H1 (cell line): ENCODE results near the gene ELOA. TPM values are rescaled to one million over a fixed set of nuclear protein-coding genes. Genes with fewer than 3 reads are reported as not detected.

Experiments used
- BCL11A ChIP-seq, 2 experiments: IDR thresholded peaks; one replicate each; pipeline ENCODE4 v1.6.1; 2011; ENCODE audit warnings: low read depth in 2 of 2, low read length in 2 of 2, mild to moderate bottlenecking in 2 of 2
- CBX5 ChIP-seq: fragments of 300-800, 300-1000 bp; sonication (generic); IDR thresholded peaks from 2 replicates; pipeline ENCODE4 v1.7.1; 2016; ENCODE audit warnings: antibody characterized with exemption, low read length, low read depth
- CTCF ChIP-seq, 3 experiments: IDR thresholded peaks; 1 replicate in 2 of 3; 2 replicates in 1 of 3; pipeline versions ENCODE4 v1.5.1 to v1.6.1; 2011; ENCODE audit warnings: low read length in 3 of 3, mild to moderate bottlenecking in 3 of 3, inconsistent platforms in 2 of 3, low read depth in 1 of 3, moderate library complexity in 1 of 3; ENCODE audit not compliant: insufficient read depth in 1 of 3; ENCODE audit errors: control extremely low read depth in 1 of 3
- JUN ChIP-seq: IDR thresholded peaks from 2 replicates; pipeline ENCODE4 v1.6.1; 2011; ENCODE audit warnings: low read depth, mild to moderate bottlenecking, improper control_type of control experiment, low read length
- NRF1 ChIP-seq: IDR thresholded peaks from 2 replicates; pipeline ENCODE4 v1.6.1; 2011; ENCODE audit warnings: mild to moderate bottlenecking, low read depth, low read length, improper control_type of control experiment
- POLR2AphosphoS5 ChIP-seq: IDR thresholded peaks from 2 replicates; pipeline ENCODE4 v1.6.1; 2011; ENCODE audit warnings: low read depth, low read length
- RBBP5 ChIP-seq: IDR thresholded peaks from 2 replicates; pipeline ENCODE4 v1.7.1; 2012; ENCODE audit warnings: low read depth, mild to moderate bottlenecking, inconsistent platforms, low read length, moderate library complexity, borderline replicate concordance
- SUZ12 ChIP-seq: fragments of 200-600 bp; sonication (generic); IDR thresholded peaks from 2 replicates; pipeline ENCODE4 v1.6.1; 2012; ENCODE audit warnings: mild to moderate bottlenecking, inconsistent platforms, low read length, moderate library complexity, mixed read lengths
- polyA plus RNA-seq, 7 experiments: library from polyadenylated mRNA; depleted of rRNA in 3 of 7; stranded (reverse) in 5 of 7; unstranded in 2 of 7; fragments of >200 nt in 5 of 7; fragments of 200-250 nt in 2 of 7; gene quantifications; 1 replicate in 5 of 7; 2 replicates in 1 of 7; 4 replicates in 1 of 7; pipeline versions ENCODE4 v1.2.1 to v1.2.3, GENCODE V29; 2011 to 2013; ENCODE audit warnings: missing spikeins in 2 of 7, mixed read lengths in 2 of 7
- total RNA-seq: library from RNA; stranded (reverse); fragmentation: NEBNext Ultra II Directional; extraction: Animal tissue kit (Norgen Biotek cat#: 25700); gene quantifications from 2 replicates; pipeline ENCODE4 v1.2.1, GENCODE V29; 2021

The ELOA gene
- total and polyA plus RNA-seq, 2 of the 8 experiments (the other 6 are each of a cell fraction or from before 2014, with no cell fraction given), result 15.7 to 61.1 TPM

DNA sequence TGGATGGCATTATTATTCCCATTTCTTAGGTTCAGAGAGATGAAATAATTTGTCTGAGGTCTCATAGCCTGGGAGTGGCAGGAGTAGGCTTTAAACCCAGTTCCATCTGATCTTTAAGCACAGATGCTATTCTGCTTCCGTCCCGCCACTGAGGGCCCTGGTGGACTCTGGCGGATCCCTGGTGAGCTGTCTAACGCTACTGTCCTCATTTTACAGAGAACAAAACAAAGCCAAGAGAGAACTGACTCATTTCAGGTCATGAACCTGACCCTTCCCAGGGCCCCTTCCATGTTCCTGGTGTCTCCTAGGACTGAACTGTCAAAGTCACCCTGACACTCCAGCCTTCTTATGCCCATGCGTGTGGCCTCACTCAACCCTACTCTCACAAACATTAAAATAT lies 60.4 kb downstream of the ELOA start (continued):
- TF ChIP-seq CTCF (IDR thresholded peaks at IDR 0.05; ENCODE audit: control extremely low read depth in 1 of 3, insufficient read depth in 1 of 3, low read depth in 1 of 3, low read length in 3 of 3) (no peak), BCL11A (IDR thresholded peaks at IDR 0.05; ENCODE audit: low read depth in 2 of 2, low read length in 2 of 2) (no peak), CBX5 (no peak), RBBP5 (no peak), JUN (no peak), POLR2AphosphoS5 (no peak), SUZ12 (no peak), NRF1 (no peak)
